ENCODE results near the gene LRRC1.

Gene LRRC1

GRCh38 chr6:53944091-53944490 lies 149.3 kb downstream of the LRRC1 start:
- in situ Hi-C loops (cut with MboI; ENCODE audit: low sequenced_read_pairs) = no loop called here
- no peaks in the 10 kb centered on the region for H3K27me3 ChIP-seq (ENCODE audit: low read depth)
- H3K9me3 ChIP-seq = peaks cover 4% of the 10 kb centered on the region
- no peak for DNase-seq (ENCODE audit: low spot score in 2 of 2)
- no peaks in the 10 kb centered on the region for H3K4me1 ChIP-seq
- no peaks in the 10 kb centered on the region for H3K36me3 ChIP-seq (replicated peaks)
- H3K4me3 ChIP-seq = no peak overlapping the region

GRCh38 chr6:53944543-53944942 lies 149.7 kb downstream of the LRRC1 start:
- in situ Hi-C loops (cut with MboI; ENCODE audit: low sequenced_read_pairs) = no loop called here
- H3K4me1 ChIP-seq = no peaks in the 10 kb centered on the region
- H3K27me3 ChIP-seq (ENCODE audit: low read depth) = no peaks in the 10 kb centered on the region
- H3K9me3 ChIP-seq = peaks cover 4% of the 10 kb centered on the region
- no peak overlapping the region for H3K4me3 ChIP-seq
- DNase-seq (ENCODE audit: low spot score in 2 of 2) = no peak
- no peaks in the 10 kb centered on the region for H3K36me3 ChIP-seq (replicated peaks)

- Histone ChIP-seq H3K4me1 (no peaks in the 10 kb centered on the region), H3K27me3 (ENCODE audit: low read depth) (no peaks in the 10 kb centered on the region), H3K36me3 (replicated peaks) (no peaks in the 10 kb centered on the region), H3K9me3 (peaks cover 8% of the 10 kb centered on the region), H3K4me3 (no peak overlapping the region)
- in situ Hi-C loops (cut with MboI; ENCODE audit: low sequenced_read_pairs) = no loop called here
- DNase-seq (ENCODE audit: low spot score in 2 of 2) = no peak
Observed at GRCh38 chr6:53945765-53946407, 151.1 kb downstream of the LRRC1 start.

GRCh38 chr6:53947780-53948179 lies 153.0 kb downstream of the LRRC1 start:
- H3K9me3 ChIP-seq = peaks cover 8% of the 10 kb centered on the region
- no peak overlapping the region for H3K4me3 ChIP-seq
- no peaks in the 10 kb centered on the region for H3K4me1 ChIP-seq
- in situ Hi-C loops (cut with MboI; ENCODE audit: low sequenced_read_pairs) = no loop called here
- DNase-seq (ENCODE audit: low spot score in 2 of 2) = no peak
- H3K36me3 ChIP-seq (replicated peaks) = no peaks in the 10 kb centered on the region
- H3K27me3 ChIP-seq (ENCODE audit: low read depth) = no peaks in the 10 kb centered on the region

- peaks cover 8% of the 10 kb centered on the region for H3K9me3 ChIP-seq
- no peaks in the 10 kb centered on the region for H3K36me3 ChIP-seq (replicated peaks)
- no peaks in the 10 kb centered on the region for H3K27me3 ChIP-seq (ENCODE audit: low read depth)
- peaks cover 9% of the 10 kb centered on the region for H3K4me1 ChIP-seq
- H3K4me3 ChIP-seq = no peak overlapping the region
- DNase-seq (ENCODE audit: low spot score in 2 of 2) = no peak
- in situ Hi-C loops (cut with MboI; ENCODE audit: low sequenced_read_pairs) = loop anchor here (10.0 kb wide), 1 partner anchor 207 kb away; no protein-coding TSS in a partner anchor
Observed at GRCh38 chr6:53951383-53951782, 156.6 kb downstream of the LRRC1 start.

GRCh38 chr6:53956068-53956711 lies 161.4 kb downstream of the LRRC1 start:
- in situ Hi-C loops (cut with MboI; ENCODE audit: low sequenced_read_pairs) = loop anchor here (5.0 to 10.0 kb wide), 2 partner anchors 159 to 211 kb away; partner anchors contain the start of gene LRRC1
- Histone ChIP-seq H3K4me3 (no peak overlapping the region), H3K27me3 (ENCODE audit: low read depth) (no peaks in the 10 kb centered on the region; the same call in 1 of the 2 replicates), H3K4me1 (peaks cover 12% of the 10 kb centered on the region), H3K36me3 (replicated peaks) (no peaks in the 10 kb centered on the region), H3K9me3 (no peaks in the 10 kb centered on the region)
- peak; percentile 89 to 91 for DNase-seq (ENCODE audit: low spot score in 2 of 2)

- Histone ChIP-seq H3K27me3 (ENCODE audit: low read depth) (no peaks in the 10 kb centered on the region; the same call in 1 of the 2 replicates), H3K9me3 (no peaks in the 10 kb centered on the region), H3K4me1 (peaks cover 16% of the 10 kb centered on the region), H3K4me3 (no peak overlapping the region), H3K36me3 (replicated peaks) (no peaks in the 10 kb centered on the region)
- in situ Hi-C loops (cut with MboI; ENCODE audit: low sequenced_read_pairs) = loop anchor here (5.0 to 10.0 kb wide), 2 partner anchors 160 to 212 kb away; partner anchors contain the start of gene LRRC1
- DNase-seq (ENCODE audit: low spot score in 2 of 2) = no peak
Observed at GRCh38 chr6:53956804-53957203, 162.0 kb downstream of the LRRC1 start.

- peaks cover 22% of the 10 kb centered on the region for H3K4me1 ChIP-seq
- no peaks in the 10 kb centered on the region for H3K9me3 ChIP-seq
- in situ Hi-C loops (cut with MboI; ENCODE audit: low sequenced_read_pairs) = loop anchor here (5.0 to 10.0 kb wide), 2 partner anchors 162 to 215 kb away; partner anchors contain the start of gene LRRC1
- no peak for DNase-seq (ENCODE audit: low spot score in 2 of 2)
- no peaks in the 10 kb centered on the region; the same call in 1 of the 2 replicates for H3K27me3 ChIP-seq (ENCODE audit: low read depth)
- H3K36me3 ChIP-seq (replicated peaks) = no peaks in the 10 kb centered on the region
- H3K4me3 ChIP-seq = no peak overlapping the region
Observed at GRCh38 chr6:53959717-53960116, 164.9 kb downstream of the LRRC1 start.

GRCh38 chr6:53960311-53960710 lies 165.5 kb downstream of the LRRC1 start:
- DNase-seq (ENCODE audit: low spot score in 2 of 2) = no peak
- in situ Hi-C loops (cut with MboI; ENCODE audit: low sequenced_read_pairs) = no loop called here

GRCh38 chr6:53961679-53962370 lies 167.0 kb downstream of the LRRC1 start:
- no peak overlapping the region for H3K4me3 ChIP-seq
- H3K36me3 ChIP-seq (replicated peaks) = no peaks in the 10 kb centered on the region
- no peaks in the 10 kb centered on the region for H3K9me3 ChIP-seq
- peaks cover 11% of the 10 kb centered on the region for H3K4me1 ChIP-seq
- H3K27me3 ChIP-seq (ENCODE audit: low read depth) = no peaks in the 10 kb centered on the region; the same call in 1 of the 2 replicates
- in situ Hi-C loops (cut with MboI; ENCODE audit: low sequenced_read_pairs) = no loop called here
- DNase-seq (ENCODE audit: low spot score in 2 of 2) = peak; percentile 48 to 51

More at GRCh38 chr6:53960311-53960710, 165.5 kb downstream of the LRRC1 start:
- Histone ChIP-seq H3K9me3 (no peaks in the 10 kb centered on the region), H3K36me3 (replicated peaks) (no peaks in the 10 kb centered on the region), H3K4me3 (no peak overlapping the region), H3K4me1 (peaks cover 22% of the 10 kb centered on the region), H3K27me3 (ENCODE audit: low read depth) (no peaks in the 10 kb centered on the region; the same call in 1 of the 2 replicates)

GRCh38 chr6:53962646-53963045 lies 167.8 kb downstream of the LRRC1 start:
- Histone ChIP-seq H3K4me3 (no peak overlapping the region), H3K4me1 (peaks cover 11% of the 10 kb centered on the region), H3K36me3 (replicated peaks) (no peaks in the 10 kb centered on the region), H3K27me3 (ENCODE audit: low read depth) (no peaks in the 10 kb centered on the region; the same call in 1 of the 2 replicates), H3K9me3 (no peaks in the 10 kb centered on the region)
- in situ Hi-C loops (cut with MboI; ENCODE audit: low sequenced_read_pairs) = no loop called here
- DNase-seq (ENCODE audit: low spot score in 2 of 2) = no peak

GRCh38 chr6:53967415-53967814 lies 172.6 kb downstream of the LRRC1 start:
- in situ Hi-C loops (cut with MboI; ENCODE audit: low sequenced_read_pairs) = no loop called here
- DNase-seq (ENCODE audit: low spot score in 2 of 2) = no peak
- Histone ChIP-seq H3K36me3 (replicated peaks) (no peaks in the 10 kb centered on the region), H3K4me3 (no peak overlapping the region), H3K9me3 (no peaks in the 10 kb centered on the region), H3K4me1 (0 out of 2 replicates have a peak, but pooled peaks cover under 1% of the 10 kb centered on the region), H3K27me3 (ENCODE audit: low read depth) (no peaks in the 10 kb centered on the region)

Data from HAP-1 (cell line).